ENCODE results near the gene SCRN2.

GRCh38 chr17:47791025-47791424 lies 50.0 kb downstream of the SCRN2 start:
- TF ChIP-seq CTCF (conservative IDR thresholded peaks at IDR 0.05) (no peak), ZFX (IDR thresholded peaks at IDR 0.05) (no peak)
